ENCODE measurements around the gene TSPEAR.

Gene TSPEAR

DNA sequence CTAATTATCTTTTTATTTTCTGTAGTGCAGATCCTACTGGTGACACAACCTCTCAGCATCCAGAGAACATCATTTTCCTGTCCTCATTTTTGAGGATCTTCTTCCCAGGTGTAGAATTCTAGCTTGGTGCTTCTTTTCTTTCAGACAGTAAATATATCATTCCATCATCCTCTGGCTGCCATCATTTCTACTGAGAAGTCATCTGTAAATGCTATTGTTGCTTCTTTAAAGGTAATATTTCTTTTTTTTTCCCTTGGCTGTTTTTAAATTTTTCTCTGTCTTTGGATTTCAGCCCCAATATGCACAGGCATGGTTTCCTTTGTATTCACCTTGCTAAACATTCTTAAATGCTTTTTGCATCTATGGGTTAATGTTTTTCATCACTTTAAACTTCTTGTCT, 87.8 kb downstream of the TSPEAR start:
- no peak overlapping the region for H3K4me3 ChIP-seq (ENCODE audit: low read depth, low read length)
- TF ChIP-seq POLR2A (IDR thresholded peaks at IDR 0.05; ENCODE audit: extremely low read depth, insufficient read length) (no peak), MYC (IDR thresholded peaks at IDR 0.05; ENCODE audit: low read depth, low read length) (no peak)
- TF ChIP-seq, protein P1, sequence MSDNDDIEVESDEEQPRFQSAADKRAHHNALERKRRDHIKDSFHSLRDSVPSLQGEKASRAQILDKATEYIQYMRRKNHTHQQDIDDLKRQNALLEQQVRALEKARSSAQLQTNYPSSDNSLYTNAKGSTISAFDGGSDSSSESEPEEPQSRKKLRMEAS (IDR thresholded peaks at IDR 0.05; ENCODE audit: low read depth, low read length) = no peak
- TF ChIP-seq, protein P2, sequence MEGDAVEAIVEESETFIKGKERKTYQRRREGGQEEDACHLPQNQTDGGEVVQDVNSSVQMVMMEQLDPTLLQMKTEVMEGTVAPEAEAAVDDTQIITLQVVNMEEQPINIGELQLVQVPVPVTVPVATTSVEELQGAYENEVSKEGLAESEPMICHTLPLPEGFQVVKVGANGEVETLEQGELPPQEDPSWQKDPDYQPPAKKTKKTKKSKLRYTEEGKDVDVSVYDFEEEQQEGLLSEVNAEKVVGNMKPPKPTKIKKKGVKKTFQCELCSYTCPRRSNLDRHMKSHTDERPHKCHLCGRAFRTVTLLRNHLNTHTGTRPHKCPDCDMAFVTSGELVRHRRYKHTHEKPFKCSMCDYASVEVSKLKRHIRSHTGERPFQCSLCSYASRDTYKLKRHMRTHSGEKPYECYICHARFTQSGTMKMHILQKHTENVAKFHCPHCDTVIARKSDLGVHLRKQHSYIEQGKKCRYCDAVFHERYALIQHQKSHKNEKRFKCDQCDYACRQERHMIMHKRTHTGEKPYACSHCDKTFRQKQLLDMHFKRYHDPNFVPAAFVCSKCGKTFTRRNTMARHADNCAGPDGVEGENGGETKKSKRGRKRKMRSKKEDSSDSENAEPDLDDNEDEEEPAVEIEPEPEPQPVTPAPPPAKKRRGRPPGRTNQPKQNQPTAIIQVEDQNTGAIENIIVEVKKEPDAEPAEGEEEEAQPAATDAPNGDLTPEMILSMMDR (IDR thresholded peaks at IDR 0.05; ENCODE audit: low read depth, low read length) = no peak
- no peak for DNase-seq (ENCODE audit: low read depth)

DNA sequence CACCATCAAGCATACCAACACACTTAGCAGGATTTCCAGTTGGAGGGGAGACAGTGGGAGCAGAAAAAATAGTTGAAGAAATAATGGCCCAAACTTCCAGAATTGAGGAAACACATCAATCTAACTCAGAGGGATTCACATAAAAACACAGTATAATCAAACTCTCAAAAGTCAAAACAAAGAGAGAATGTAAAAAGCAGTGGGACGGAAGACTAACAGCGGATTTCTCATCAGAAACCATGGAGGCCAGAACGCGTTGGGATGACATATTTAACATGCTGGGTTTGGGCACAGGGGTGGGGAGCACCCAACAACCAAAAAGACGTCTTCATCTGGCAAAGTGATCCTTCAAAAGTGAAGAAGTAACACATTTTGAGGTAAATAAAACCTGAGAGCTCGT, 91.5 kb downstream of the TSPEAR start:
- no peak overlapping the region for H3K4me3 ChIP-seq (ENCODE audit: low read depth, low read length)
- TF ChIP-seq MYC (IDR thresholded peaks at IDR 0.05; ENCODE audit: low read depth, low read length) = no peak
- TF ChIP-seq, protein P1 (IDR thresholded peaks at IDR 0.05; ENCODE audit: low read depth, low read length) = no peak
- TF ChIP-seq POLR2A (IDR thresholded peaks at IDR 0.05; ENCODE audit: extremely low read depth, insufficient read length) = no peak
- TF ChIP-seq, protein P2 (IDR thresholded peaks at IDR 0.05; ENCODE audit: low read depth, low read length) = no peak
- DNase-seq (ENCODE audit: low read depth) = no peak

DNA sequence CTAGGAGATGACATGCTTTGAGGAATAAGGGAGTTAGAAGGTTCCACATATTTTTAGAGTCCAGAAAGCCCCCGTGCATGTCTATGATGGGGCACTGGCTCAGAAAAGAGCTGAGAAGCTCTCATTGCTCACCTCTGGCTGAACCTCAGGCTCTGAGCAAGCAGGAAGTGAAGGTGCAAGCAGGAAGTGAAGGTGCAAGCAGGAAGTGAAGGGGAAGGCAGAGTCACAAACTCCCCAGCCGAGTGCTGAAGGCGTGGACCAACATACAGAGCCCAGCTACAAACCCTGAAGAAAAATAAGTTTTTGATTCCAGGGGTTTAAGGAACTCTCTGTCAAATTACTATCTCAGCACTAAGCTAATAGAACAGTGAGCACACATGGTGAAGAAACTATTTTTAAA, 92.5 kb downstream of the TSPEAR start:
- H3K4me3 ChIP-seq (ENCODE audit: low read depth, low read length) = no peak overlapping the region
- no peak for DNase-seq (ENCODE audit: low read depth)
- TF ChIP-seq, protein P1 (IDR thresholded peaks at IDR 0.05; ENCODE audit: low read depth, low read length) = no peak
- TF ChIP-seq POLR2A (IDR thresholded peaks at IDR 0.05; ENCODE audit: extremely low read depth, insufficient read length) (no peak), MYC (IDR thresholded peaks at IDR 0.05; ENCODE audit: low read depth, low read length) (no peak)
- TF ChIP-seq, protein P2 (IDR thresholded peaks at IDR 0.05; ENCODE audit: low read depth, low read length) = no peak

DNA sequence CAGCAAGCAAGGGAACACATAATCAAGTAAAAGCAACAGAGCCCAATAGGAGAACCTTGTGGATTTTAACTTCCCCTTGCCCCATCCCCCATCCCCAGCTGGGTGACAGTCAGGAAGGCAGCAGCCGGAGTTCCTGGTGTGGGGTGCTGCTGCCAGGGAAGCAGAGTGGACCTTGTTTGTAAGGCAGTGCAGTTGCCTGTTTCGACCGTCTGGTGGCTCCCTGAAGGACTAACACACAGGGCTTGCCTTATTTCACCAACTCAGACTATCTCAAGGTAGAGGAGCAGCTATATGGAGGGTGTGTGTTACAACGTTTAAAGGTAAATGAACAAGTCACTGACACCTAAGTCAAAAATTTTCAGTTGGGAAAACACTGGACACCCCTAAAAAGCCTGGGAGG, 92.9 kb downstream of the TSPEAR start:
- peak; percentile 25 for DNase-seq (ENCODE audit: low read depth)
- no peak overlapping the region for H3K4me3 ChIP-seq (ENCODE audit: low read depth, low read length)
- TF ChIP-seq POLR2A (IDR thresholded peaks at IDR 0.05; ENCODE audit: extremely low read depth, insufficient read length) (no peak), MYC (IDR thresholded peaks at IDR 0.05; ENCODE audit: low read depth, low read length) (no peak)
- TF ChIP-seq, protein P1 (IDR thresholded peaks at IDR 0.05; ENCODE audit: low read depth, low read length) = no peak
- TF ChIP-seq, protein P2 (IDR thresholded peaks at IDR 0.05; ENCODE audit: low read depth, low read length) = no peak

DNA sequence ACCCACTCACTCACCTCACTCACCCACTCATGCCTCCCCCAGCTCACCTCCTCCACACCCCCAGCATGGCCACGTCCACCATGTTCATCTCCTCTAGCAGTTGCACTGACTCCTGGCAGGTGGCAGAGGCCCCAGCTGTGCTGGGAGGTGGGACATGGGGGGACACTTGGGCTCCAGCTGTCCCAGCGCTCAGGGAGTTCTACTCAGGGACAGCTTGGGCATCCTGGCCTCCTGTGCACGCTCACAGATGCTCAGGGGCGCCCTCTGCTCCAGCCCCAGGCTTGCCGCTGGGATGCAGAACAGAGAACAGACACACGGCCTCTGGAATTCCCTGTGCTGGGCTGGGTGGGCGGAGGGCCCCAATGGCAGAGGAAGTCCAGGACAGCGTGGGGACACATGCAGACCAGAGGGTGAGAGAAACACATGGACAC, 94.3 kb downstream of the TSPEAR start:
- TF ChIP-seq, protein P2 (IDR thresholded peaks at IDR 0.05; ENCODE audit: low read depth, low read length) = no peak
- TF ChIP-seq MYC (IDR thresholded peaks at IDR 0.05; ENCODE audit: low read depth, low read length) (no peak), POLR2A (IDR thresholded peaks at IDR 0.05; ENCODE audit: extremely low read depth, insufficient read length) (no peak)
- TF ChIP-seq, protein P1 (IDR thresholded peaks at IDR 0.05; ENCODE audit: low read depth, low read length) = no peak
- no peak overlapping the region for H3K4me3 ChIP-seq (ENCODE audit: low read depth, low read length)
- no peak for DNase-seq (ENCODE audit: low read depth)

DNA sequence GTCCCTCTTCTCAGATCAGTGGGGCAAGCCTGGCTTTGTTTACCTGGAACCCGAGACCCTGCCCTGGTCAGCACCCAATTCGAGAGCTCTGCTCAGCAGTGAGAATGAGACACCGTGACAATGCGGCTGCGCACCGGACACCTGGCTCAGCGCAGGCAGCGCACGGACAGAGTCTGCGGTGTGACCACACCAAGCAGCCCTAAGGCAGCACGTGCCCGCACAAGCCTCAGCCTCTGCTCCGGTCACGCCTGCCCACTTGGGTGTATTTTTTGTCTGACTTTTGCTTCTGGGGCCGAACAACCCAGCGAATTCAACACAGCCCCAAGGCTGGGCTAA, 94.8 kb downstream of the TSPEAR start:
- TF ChIP-seq, protein P1 (IDR thresholded peaks at IDR 0.05; ENCODE audit: low read depth, low read length) = no peak
- TF ChIP-seq POLR2A (IDR thresholded peaks at IDR 0.05; ENCODE audit: extremely low read depth, insufficient read length) (no peak), MYC (IDR thresholded peaks at IDR 0.05; ENCODE audit: low read depth, low read length) (no peak)
- TF ChIP-seq, protein P2 (IDR thresholded peaks at IDR 0.05; ENCODE audit: low read depth, low read length) = no peak
- no peak for DNase-seq (ENCODE audit: low read depth)

More for the DNA sequence above, 94.8 kb downstream of the TSPEAR start:
- H3K4me3 ChIP-seq (ENCODE audit: low read depth, low read length) = no peak overlapping the region

Measured in NB4 (cell line).